ENCODE results near the gene IKZF2. TPM values are rescaled to one million over a fixed set of nuclear protein-coding genes. Genes with fewer than 3 reads are reported as not detected.

IKZF2 gene
- total RNA-seq, 4 donors from 2014 or later = 37.4 to 69.3 (median 42.7) TPM

DNA sequence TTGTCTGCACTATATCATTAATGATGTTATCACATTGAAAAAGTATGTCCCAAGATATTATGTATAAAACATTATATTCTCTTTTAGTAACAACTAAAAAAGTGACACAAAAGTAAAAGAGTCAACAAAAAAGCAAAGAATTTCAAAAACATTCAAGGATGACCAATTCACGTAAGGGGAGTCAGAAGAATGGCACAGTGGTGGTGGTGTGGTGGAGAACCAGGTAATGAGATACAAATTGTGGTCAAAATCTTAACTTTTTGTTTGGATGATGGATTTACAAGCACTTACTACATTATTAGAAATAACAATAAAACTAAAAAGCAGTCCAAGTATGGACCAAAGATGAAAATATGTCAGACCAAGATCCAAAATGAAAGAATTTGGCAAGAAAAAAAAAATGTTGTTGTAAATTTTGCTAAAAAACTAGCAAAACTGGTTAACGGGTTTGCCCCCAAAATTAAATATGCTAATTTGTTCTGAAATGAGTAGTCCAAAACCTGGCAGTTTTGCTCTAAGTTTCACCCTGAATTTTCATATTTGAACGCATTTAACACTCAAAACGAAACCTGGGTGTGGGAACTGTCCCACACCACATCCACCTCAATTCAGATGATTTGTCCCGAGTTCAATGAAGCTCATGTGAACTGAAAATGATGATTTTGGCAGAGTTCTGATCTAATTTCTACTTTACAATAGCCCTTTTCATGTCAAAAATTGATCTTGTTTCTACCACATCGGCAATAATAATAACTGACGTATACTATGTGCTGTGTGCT lies 135.8 kb downstream of the IKZF2 start:
- no peak overlapping the region for H3K4me3 ChIP-seq (ENCODE audit: low read depth, poor library complexity, severe bottlenecking)
- intact Hi-C loops (cut with DNase I; ENCODE audit: low total_unique reads) = no loop called here
- no peak for DNase-seq (ENCODE audit: low spot score in 2 of 2)
- TF ChIP-seq POLR2A (IDR thresholded peaks at IDR 0.05) (no peak), CTCF (IDR thresholded peaks at IDR 0.05) (no peak)
- 87 to 92% methylated on average over 7 of the region's 7 CpGs for WGBS, 2 donors

- DNase-seq (ENCODE audit: low spot score in 2 of 2) = no peak
- 66 to 69% methylated on average over 2 of the region's 2 CpGs for WGBS, 2 donors
- intact Hi-C loops (cut with DNase I; ENCODE audit: low total_unique reads) = no loop called here
- no peak overlapping the region for H3K4me3 ChIP-seq (ENCODE audit: low read depth, poor library complexity, severe bottlenecking)
- no peak for TF ChIP-seq POLR2A (IDR thresholded peaks at IDR 0.05)
- no peak for TF ChIP-seq CTCF (IDR thresholded peaks at IDR 0.05)
Measured at GRCh38 chr2:213013979-213014378, 137.4 kb downstream of the IKZF2 start.

GRCh38 chr2:213011505-213011904 lies 139.9 kb downstream of the IKZF2 start:
- intact Hi-C loops (cut with DNase I; ENCODE audit: low total_unique reads) = no loop called here
- H3K4me3 ChIP-seq (ENCODE audit: low read depth, poor library complexity, severe bottlenecking) = no peak overlapping the region
- 93 to 97% methylated on average over 1 of the region's 1 CpG for WGBS, 2 donors
- TF ChIP-seq CTCF (IDR thresholded peaks at IDR 0.05) (no peak), POLR2A (IDR thresholded peaks at IDR 0.05) (no peak)
- no peak for DNase-seq (ENCODE audit: low spot score in 2 of 2)

DNA sequence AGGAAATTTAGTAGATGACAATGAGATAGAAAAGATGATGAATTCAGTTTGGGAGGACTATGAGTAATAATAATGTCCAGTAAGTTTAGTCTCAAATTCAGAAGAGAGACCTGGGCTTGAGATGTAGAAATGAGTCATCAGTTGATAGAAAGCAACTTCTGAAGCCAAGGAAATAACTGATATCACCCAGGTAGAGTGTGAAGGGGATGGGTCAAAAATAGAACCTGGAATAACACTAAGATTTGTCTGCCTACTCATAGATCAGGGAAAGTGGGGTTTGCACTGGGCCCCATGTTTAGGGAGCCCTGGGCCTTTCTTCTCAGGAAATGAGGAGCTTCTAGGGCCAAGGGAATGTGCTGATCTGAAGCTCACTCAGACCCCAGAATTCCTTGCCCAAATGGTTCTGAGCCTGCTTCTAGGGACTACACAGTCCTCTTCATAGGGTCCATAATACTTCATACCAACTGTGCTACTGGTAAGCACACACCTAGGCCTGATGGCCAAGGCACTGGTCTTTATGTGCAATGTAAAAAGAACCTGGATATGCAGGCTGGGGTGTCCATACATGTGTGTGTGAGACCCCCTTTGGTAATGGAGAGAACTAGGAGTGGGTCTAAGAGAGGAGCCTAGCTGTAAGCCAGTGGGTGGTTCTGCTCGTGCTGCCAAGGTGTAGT lies 141.2 kb downstream of the IKZF2 start:
- no peak for DNase-seq (ENCODE audit: low spot score in 2 of 2)
- 93% methylated on average over 1 of the region's 1 CpG for WGBS, 2 donors
- intact Hi-C loops (cut with DNase I; ENCODE audit: low total_unique reads) = no loop called here
- H3K4me3 ChIP-seq (ENCODE audit: low read depth, poor library complexity, severe bottlenecking) = no peak overlapping the region
- TF ChIP-seq CTCF (IDR thresholded peaks at IDR 0.05) = no peak
- no peak for TF ChIP-seq POLR2A (IDR thresholded peaks at IDR 0.05)

DNA sequence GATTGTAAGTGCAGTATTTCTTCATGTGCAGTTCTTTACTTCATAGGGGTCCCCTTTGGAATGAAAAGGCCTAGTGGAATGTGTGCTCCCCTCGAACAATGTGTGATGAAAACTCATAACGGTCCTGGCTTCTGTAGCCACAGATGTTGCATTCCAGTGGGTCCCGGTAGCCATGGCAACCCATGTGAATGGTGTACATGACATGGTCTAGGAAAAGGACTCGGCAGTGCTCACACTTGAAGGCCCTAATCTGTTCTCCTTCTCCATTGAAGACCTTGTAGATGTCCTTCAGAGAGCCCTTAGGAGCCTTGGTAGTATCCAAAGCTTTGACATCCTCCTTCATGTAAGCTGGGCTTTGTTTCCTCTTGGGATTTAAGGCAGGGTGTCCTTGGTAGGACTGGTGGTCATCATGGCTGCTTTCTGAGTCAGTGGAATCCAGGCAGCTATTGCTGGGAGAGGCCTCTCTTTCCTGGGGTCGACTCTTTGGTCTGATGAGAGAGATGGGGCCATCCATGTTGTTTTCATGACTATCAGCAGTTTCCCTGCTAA lies 144.0 kb downstream of the IKZF2 start:
- WGBS, 2 donors = 82 to 90% methylated on average over 5 of the region's 5 CpGs
- no peak overlapping the region for H3K4me3 ChIP-seq (ENCODE audit: low read depth, poor library complexity, severe bottlenecking)
- intact Hi-C loops (cut with DNase I; ENCODE audit: low total_unique reads) = no loop called here
- no peak for TF ChIP-seq POLR2A (IDR thresholded peaks at IDR 0.05)
- no peak for TF ChIP-seq CTCF (IDR thresholded peaks at IDR 0.05)
- DNase-seq (ENCODE audit: low spot score in 2 of 2) = no peak
